ENCODE measurements around the gene TUBGCP5. TPM values are rescaled to one million over a fixed set of nuclear protein-coding genes. Genes with fewer than 3 reads are reported as not detected.

Gene TUBGCP5
- polyA plus RNA-seq, 1 experiment = 10.9 TPM

- TF ChIP-seq, protein P1, sequence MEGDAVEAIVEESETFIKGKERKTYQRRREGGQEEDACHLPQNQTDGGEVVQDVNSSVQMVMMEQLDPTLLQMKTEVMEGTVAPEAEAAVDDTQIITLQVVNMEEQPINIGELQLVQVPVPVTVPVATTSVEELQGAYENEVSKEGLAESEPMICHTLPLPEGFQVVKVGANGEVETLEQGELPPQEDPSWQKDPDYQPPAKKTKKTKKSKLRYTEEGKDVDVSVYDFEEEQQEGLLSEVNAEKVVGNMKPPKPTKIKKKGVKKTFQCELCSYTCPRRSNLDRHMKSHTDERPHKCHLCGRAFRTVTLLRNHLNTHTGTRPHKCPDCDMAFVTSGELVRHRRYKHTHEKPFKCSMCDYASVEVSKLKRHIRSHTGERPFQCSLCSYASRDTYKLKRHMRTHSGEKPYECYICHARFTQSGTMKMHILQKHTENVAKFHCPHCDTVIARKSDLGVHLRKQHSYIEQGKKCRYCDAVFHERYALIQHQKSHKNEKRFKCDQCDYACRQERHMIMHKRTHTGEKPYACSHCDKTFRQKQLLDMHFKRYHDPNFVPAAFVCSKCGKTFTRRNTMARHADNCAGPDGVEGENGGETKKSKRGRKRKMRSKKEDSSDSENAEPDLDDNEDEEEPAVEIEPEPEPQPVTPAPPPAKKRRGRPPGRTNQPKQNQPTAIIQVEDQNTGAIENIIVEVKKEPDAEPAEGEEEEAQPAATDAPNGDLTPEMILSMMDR (IDR thresholded peaks at IDR 0.05; ENCODE audit: insufficient read depth, low read depth, low read length) = no peak
- peaks cover 3% of the 10 kb centered on the region for H3K36me3 ChIP-seq (ENCODE audit: control insufficient read depth, insufficient read depth, low read length)
- H3K4me3 ChIP-seq (ENCODE audit: low read depth, low read length) = peak overlapping the region; percentile 68
- ChIA-PET CTCF (interaction anchor here (0.7 kb wide), 1 partner anchor 10 kb away, joined by 3 read pairs; no protein-coding TSS in a partner anchor), POLR2A (no interaction called here)
- DNase-seq (ENCODE audit: low read depth) = no peak
- no peaks in the 10 kb centered on the region for H3K27me3 ChIP-seq (ENCODE audit: control insufficient read depth, insufficient read depth, low read length)
Measured at GRCh38 chr15:23039917-23040281, 530 bp upstream of the TUBGCP5 start.

DNA sequence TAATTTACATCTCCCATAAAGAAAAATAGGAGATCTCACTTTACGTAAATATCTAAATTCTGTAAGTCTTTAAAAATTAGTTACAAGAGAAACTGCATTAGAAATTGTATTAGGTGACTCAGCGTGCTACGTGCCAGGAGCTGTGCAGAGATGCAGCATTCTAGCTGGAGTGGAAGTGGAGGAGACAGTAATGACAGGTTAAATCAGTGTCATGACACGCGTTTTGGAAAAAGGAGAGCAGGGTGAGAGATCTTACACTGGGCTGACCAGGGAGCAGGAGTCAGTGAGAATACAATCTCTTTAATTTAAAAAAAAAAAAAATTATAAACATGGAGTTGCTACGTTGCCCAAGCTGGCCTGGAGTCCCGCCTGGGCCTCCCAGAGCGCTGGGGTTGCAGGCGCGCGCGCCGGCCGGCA lies 635 bp downstream of the TUBGCP5 start:
- Histone ChIP-seq H3K27me3 (ENCODE audit: control insufficient read depth, insufficient read depth, low read length) (no peaks in the 10 kb centered on the region), H3K36me3 (ENCODE audit: control insufficient read depth, insufficient read depth, low read length) (peaks cover 6% of the 10 kb centered on the region), H3K4me3 (ENCODE audit: low read depth, low read length) (peak overlapping the region; percentile 68)
- ChIA-PET CTCF (interaction anchor here (0.6 kb wide), 1 partner anchor 16 kb away, joined by 3 read pairs; no protein-coding TSS in a partner anchor), POLR2A (no interaction called here)
- no peak for DNase-seq (ENCODE audit: low read depth)
- TF ChIP-seq, protein P1 (IDR thresholded peaks at IDR 0.05; ENCODE audit: insufficient read depth, low read depth, low read length) = no peak

- POLR2A ChIA-PET = no interaction called here
- CTCF ChIA-PET = interaction anchor here (0.8 to 2.4 kb wide), 13 partner anchors 9 to 433 kb away, joined by 3 to 22 read pairs (median 4); no protein-coding TSS in a partner anchor
- Histone ChIP-seq H3K27me3 (ENCODE audit: control insufficient read depth, insufficient read depth, low read length) (no peaks in the 10 kb centered on the region), H3K36me3 (ENCODE audit: control insufficient read depth, insufficient read depth, low read length) (peaks cover 6% of the 10 kb centered on the region), H3K4me3 (ENCODE audit: low read depth, low read length) (no peak overlapping the region)
- TF ChIP-seq, protein P1 (IDR thresholded peaks at IDR 0.05; ENCODE audit: insufficient read depth, low read depth, low read length) = peak; percentile 81
- no peak for DNase-seq (ENCODE audit: low read depth)
Measured at GRCh38 chr15:23035964-23036566, 3.3 kb downstream of the TUBGCP5 start.

DNA sequence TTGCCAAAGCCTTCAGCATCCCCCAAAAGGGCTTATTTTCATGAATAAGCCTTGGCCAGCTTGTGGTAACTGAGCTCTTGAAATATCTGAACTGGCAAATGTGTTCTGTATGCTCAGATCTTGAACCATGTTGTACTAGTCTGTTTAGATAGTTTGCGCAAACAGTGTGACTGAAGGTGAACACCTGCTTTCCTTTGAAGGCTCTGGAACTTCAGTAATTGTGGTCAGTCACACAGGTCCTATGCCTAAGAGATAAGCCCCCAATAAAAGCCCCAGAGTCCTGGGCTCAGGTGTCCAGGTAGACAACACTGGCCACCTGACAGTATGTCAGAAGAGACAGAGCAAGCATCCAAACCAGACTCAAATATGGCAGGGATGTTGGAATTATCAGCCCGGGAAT lies 5.4 kb downstream of the TUBGCP5 start:
- ChIA-PET POLR2A (no interaction called here), CTCF (no interaction called here)
- no peaks in the 10 kb centered on the region for H3K27me3 ChIP-seq (ENCODE audit: control insufficient read depth, insufficient read depth, low read length)
- H3K36me3 ChIP-seq (ENCODE audit: control insufficient read depth, insufficient read depth, low read length) = peaks cover 12% of the 10 kb centered on the region
- DNase-seq (ENCODE audit: low read depth) = no peak
- TF ChIP-seq, protein P1 (IDR thresholded peaks at IDR 0.05; ENCODE audit: insufficient read depth, low read depth, low read length) = no peak
- H3K4me3 ChIP-seq (ENCODE audit: low read depth, low read length) = no peak overlapping the region

GRCh38 chr15:23026218-23026617 lies 13.2 kb downstream of the TUBGCP5 start:
- ChIA-PET POLR2A (no interaction called here), CTCF (interaction anchor here (2.4 kb wide), 1 partner anchor 10 kb away, joined by 9 read pairs; no protein-coding TSS in a partner anchor)
- H3K27me3 ChIP-seq (ENCODE audit: control insufficient read depth, insufficient read depth, low read length) = no peaks in the 10 kb centered on the region
- no peak for DNase-seq (ENCODE audit: low read depth)
- TF ChIP-seq, protein P1 (IDR thresholded peaks at IDR 0.05; ENCODE audit: insufficient read depth, low read depth, low read length) = no peak
- peaks cover 8% of the 10 kb centered on the region for H3K36me3 ChIP-seq (ENCODE audit: control insufficient read depth, insufficient read depth, low read length)
- no peak overlapping the region for H3K4me3 ChIP-seq (ENCODE audit: low read depth, low read length)

Data from BJ (cell line).